Gastroesophageal sphincter (tissue), 4 donors: ENCODE results near the gene WWP2. TPM values are rescaled to one million over a fixed set of nuclear protein-coding genes. Genes with fewer than 3 reads are reported as not detected.
A peak's percentile ranks its signal among the peaks of the same experiment; 100 is the strongest.
"Not testable (repeated sequence)": the region's sequence is repeated elsewhere in the genome, so short reads cannot be mapped to it uniquely, and the experiment has no call there.

Experiments
- ATAC-seq: fragments of 150-250 bp; one replicate; pipeline ENCODE4 v1.9.1; 2016; ENCODE audit warnings: mild to moderate bottlenecking, moderate library complexity
- H3K27ac ChIP-seq, 4 donors: fragments of 200-600 bp; sonication (generic) in 3 of 4; 1 replicate in 3 of 4; 2 replicates in 1 of 4; pipeline ENCODE4 v1.5.1; 2016 to 2019
- H3K27me3 ChIP-seq: fragments of 200-600 bp; sonication (generic); one replicate; pipeline ENCODE4 v1.5.1; 2019
- H3K36me3 ChIP-seq, 2 donors: fragments of 200-600 bp; sonication (generic); one replicate each; pipeline ENCODE4 v1.5.1; 2019; ENCODE audit warnings: control low read depth in 1 of 2
- H3K4me1 ChIP-seq, 3 donors: fragments of 200-600 bp; sonication (generic); 1 replicate in 2 of 3; 2 replicates in 1 of 3; pipeline ENCODE4 v1.5.1; 2016 to 2019; ENCODE audit warnings: control low read depth in 2 of 3
- H3K4me3 ChIP-seq, 2 donors: fragments of 200-600 bp; sonication (generic); one replicate each; pipeline ENCODE4 v1.5.1; 2019; ENCODE audit warnings: mild to moderate bottlenecking in 1 of 2, moderate library complexity in 1 of 2
- H3K9me3 ChIP-seq, 3 donors: fragments of 200-600 bp; sonication (generic); one replicate each; pipeline ENCODE4 v1.5.1; 2017 to 2019; ENCODE audit warnings: control low read depth in 2 of 3
- EP300 ChIP-seq: sonication (generic); formaldehyde crosslinking; IDR thresholded peaks from one replicate; pipeline ENCODE4 v1.6.1; 2017; ENCODE audit warnings: antibody characterized with exemption, mild to moderate bottlenecking
- POLR2A ChIP-seq, 2 donors: fragments of 450-650 bp; IDR thresholded peaks; one replicate each; pipeline ENCODE4 v1.6.1; 2017; ENCODE audit warnings: antibody characterized with exemption in 2 of 2, mild to moderate bottlenecking in 2 of 2, moderate library complexity in 1 of 2
- POLR2AphosphoS5 ChIP-seq: sonication (generic); formaldehyde crosslinking; IDR thresholded peaks from one replicate; pipeline ENCODE4 v1.6.1; 2017; ENCODE audit warnings: antibody characterized with exemption
- WGBS, 2 donors: methylation state at CpG; one replicate each; pipeline ENCODE4 v1.1.5; 2018; ENCODE audit warnings: low coverage in 1 of 2; 5-methylcytosine and 5-hydroxymethylcytosine counted together
- total RNA-seq, 4 donors: library from RNA; depleted of rRNA; stranded (reverse); fragments of >200 nt; gene quantifications; one replicate each; pipeline ENCODE4 v1.1.0, GENCODE V29; 2016
- TF ChIP-seq, protein P1 (sequence below), 4 experiments: fragments of 200-600 bp in 2 of 4; fragments of 450-650 bp in 2 of 4; sonication (generic) in 1 of 4; IDR thresholded peaks; one replicate each; pipeline ENCODE4 v1.5.1; 2017 to 2019; ENCODE audit warnings: antibody characterized with exemption in 4 of 4, mild to moderate bottlenecking in 2 of 4, moderate library complexity in 2 of 4

Gene WWP2
- total RNA-seq, 4 donors from 2014 or later: 23.4 to 31.9 (median 28.8) TPM

DNA sequence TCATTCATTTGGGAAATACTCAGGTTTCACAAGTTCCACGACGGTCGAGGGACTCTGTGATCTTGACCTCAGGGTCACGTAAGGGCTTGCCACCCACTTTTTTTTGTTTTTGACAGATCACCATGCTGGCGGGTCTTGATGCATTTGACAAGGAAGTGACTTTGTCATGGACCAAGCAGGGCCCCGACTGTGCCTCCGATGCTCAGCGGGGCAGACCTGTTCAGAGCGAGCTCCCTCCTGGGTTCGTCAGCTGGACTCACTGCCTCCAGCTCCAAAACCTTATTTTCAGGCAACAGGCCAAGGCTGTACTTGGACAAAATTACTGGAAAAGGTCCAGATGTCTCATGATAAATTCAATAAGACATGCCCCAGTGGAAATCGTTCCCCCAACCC is 180.0 kb downstream of the WWP2 start:
- H3K27me3 ChIP-seq: no peaks in the 10 kb centered on the region
- peaks cover 0 to 42% of the 10 kb centered on the region in 2 donors for H3K36me3 ChIP-seq
- peaks cover 0 to 9% (median 0%) of the 10 kb centered on the region in 3 donors for H3K4me1 ChIP-seq
- 57% methylated on average over 2 to 5 of the region's 11 CpGs for WGBS, 2 donors
- no peak overlapping the region for H3K27ac ChIP-seq
- H3K9me3 ChIP-seq: no peaks in the 10 kb centered on the region
- no peak overlapping the region for H3K4me3 ChIP-seq
- ATAC-seq: no peak
- TF ChIP-seq EP300 (no peak), POLR2AphosphoS5 (no peak), POLR2A (IDR thresholded peaks at IDR 0.05) (no peak)
- TF ChIP-seq, protein P1, sequence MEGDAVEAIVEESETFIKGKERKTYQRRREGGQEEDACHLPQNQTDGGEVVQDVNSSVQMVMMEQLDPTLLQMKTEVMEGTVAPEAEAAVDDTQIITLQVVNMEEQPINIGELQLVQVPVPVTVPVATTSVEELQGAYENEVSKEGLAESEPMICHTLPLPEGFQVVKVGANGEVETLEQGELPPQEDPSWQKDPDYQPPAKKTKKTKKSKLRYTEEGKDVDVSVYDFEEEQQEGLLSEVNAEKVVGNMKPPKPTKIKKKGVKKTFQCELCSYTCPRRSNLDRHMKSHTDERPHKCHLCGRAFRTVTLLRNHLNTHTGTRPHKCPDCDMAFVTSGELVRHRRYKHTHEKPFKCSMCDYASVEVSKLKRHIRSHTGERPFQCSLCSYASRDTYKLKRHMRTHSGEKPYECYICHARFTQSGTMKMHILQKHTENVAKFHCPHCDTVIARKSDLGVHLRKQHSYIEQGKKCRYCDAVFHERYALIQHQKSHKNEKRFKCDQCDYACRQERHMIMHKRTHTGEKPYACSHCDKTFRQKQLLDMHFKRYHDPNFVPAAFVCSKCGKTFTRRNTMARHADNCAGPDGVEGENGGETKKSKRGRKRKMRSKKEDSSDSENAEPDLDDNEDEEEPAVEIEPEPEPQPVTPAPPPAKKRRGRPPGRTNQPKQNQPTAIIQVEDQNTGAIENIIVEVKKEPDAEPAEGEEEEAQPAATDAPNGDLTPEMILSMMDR (IDR thresholded peaks at IDR 0.05): no peak

DNA sequence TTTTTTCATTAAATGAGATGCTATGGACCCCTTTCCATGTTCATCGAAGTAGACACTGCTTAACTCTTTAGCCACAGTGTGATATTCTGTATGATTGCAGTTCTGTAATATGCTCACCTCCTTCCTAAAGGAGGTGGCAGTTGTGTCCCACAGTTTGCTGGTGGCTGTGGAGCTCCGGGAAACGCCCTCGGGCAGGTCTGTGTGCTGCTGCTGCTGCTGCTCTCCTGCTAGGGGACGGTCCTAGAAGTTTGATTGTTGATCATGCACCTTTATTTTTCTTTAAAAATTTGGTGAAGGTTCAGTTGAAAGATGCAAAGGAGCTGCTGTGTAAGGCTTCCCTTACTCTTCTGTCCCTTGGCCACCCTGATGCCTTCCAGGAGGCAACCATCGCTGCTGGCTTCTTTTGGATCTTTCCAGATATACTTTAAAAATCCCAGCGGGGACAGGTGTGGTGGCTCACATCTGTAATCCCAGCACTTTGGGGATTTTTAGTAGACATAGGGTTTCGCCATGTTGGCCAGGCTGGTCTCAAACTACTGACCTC is 180.6 kb downstream of the WWP2 start:
- Histone ChIP-seq H3K27me3 (no peaks in the 10 kb centered on the region), H3K9me3 (no peaks in the 10 kb centered on the region), H3K36me3 (peaks cover 0 to 36% of the 10 kb centered on the region in 2 donors), H3K27ac (no peak overlapping the region), H3K4me3 (no peak overlapping the region), H3K4me1 (peaks cover 0 to 9% (median 0%) of the 10 kb centered on the region in 3 donors)
- WGBS, 2 donors: 86 to 87% methylated on average over 5 to 6 of the region's 8 CpGs
- ATAC-seq: no peak
- no peak for TF ChIP-seq EP300
- no peak for TF ChIP-seq POLR2AphosphoS5
- TF ChIP-seq, protein P1 (IDR thresholded peaks at IDR 0.05): no peak
- no peak for TF ChIP-seq POLR2A (IDR thresholded peaks at IDR 0.05)

DNA sequence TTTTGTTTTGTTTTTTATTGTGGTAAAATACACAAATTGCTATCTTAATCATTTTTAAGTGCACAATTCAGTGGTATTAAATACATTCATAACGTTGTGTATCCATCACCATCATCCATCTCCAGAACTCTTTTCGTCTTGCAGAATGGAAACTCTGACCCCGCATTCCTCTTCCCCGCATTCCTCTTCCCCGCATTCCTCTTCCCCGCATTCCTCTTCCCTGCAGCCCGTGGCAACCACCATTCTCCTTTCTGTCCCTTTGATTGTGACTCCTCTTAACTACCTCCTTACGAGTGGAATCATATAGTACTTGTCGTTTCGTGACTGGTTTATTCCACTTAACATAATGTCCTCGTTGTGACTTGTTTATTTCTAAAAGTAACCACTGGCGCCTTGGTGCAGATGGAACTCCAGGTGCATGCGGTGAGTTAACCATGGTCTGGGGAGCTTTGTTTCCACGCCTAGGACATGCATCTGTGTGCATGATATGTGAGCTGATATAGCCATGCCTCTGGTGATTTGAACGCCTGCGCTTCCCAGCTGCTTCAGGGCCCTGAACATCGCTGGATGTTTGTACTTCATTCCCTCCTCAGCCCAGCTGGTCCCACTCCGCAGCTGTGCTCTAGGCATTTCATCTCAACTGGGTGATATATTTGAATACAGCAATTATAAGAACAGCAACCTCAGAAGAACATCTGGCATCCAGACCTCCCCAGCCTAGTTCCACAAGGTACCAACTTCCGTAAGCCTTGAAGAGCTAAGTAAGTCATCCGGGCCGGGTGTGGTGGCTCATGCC is 181.3 kb downstream of the WWP2 start:
- not testable (repeated sequence) for ATAC-seq, H3K27ac ChIP-seq, H3K27me3 ChIP-seq, H3K4me3 ChIP-seq, H3K4me1 ChIP-seq, H3K9me3 ChIP-seq
- 67 to 69% methylated on average over 10 of the region's 21 CpGs for whole genome bisulfite sequencing, 2 donors
- H3K36me3 ChIP-seq: peaks cover 0 to 29% of the 10 kb centered on the region in 2 donors

DNA sequence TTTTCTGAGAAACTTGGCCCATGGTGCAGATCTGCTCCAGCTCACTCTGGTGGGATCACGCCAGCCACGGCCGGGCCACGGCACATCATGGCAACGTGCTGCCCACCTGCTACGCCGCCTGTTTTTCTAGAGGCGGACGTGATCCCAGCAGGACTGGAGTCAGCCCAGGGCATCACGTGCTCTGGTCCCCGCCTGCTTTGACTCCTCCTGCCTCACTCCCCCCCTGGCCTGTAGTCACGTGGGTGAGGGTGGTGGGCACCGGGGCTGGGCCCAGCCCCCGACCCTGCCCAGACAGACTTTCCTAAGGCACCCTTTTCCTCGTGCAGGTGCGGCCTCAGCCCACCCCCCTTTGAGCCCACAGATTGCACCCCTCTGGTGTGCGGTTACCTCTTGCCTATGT is 188.3 kb downstream of the WWP2 start:
- WGBS, 2 donors: no CpG with 5 or more reads among the region's 17 CpGs
- not testable (repeated sequence) for H3K36me3 ChIP-seq, H3K9me3 ChIP-seq, H3K4me3 ChIP-seq, H3K27me3 ChIP-seq, ATAC-seq, H3K4me1 ChIP-seq, H3K27ac ChIP-seq

DNA sequence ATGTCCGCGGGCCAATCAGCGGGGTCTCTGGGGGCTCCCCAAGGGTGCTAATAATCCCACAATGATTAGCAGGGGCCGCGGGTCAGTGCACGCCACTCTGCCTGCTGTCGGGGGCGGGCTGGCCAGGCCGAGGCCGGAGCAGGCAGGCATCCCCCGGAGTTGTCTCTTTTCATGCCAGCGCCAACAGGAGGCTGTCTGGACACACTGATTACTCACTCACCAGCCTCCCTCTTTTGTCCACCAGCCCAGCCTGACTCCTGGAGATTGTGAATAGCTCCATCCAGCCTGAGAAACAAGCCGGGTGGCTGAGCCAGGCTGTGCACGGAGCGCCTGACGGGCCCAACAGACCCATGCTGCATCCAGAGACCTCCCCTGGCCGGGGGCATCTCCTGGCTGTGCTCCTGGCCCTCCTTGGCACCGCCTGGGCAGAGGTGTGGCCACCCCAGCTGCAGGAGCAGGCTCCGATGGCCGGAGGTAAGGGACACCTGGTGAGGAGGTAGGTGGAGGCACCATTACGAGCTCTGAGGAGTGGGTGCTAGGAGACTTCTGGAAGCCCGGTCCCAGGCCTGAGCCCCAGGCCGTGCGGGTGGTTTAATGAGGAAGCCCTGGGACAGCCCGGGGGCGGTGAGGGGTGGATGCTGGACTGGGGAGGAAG is 189.0 kb downstream of the WWP2 start, which contains the start of gene CLEC18A:
Gene CLEC18A, plus strand, starts transcription at position 318 of the 655 bp plus-strand sequence. Its CDS starts 33 bp downstream, at position 351.
- H3K9me3 ChIP-seq, H3K27ac ChIP-seq, H3K4me1 ChIP-seq, H3K27me3 ChIP-seq, H3K36me3 ChIP-seq, H3K4me3 ChIP-seq: not testable (repeated sequence)
- WGBS, 2 donors: no CpG with 5 or more reads among the region's 26 CpGs
- ATAC-seq: peak; percentile 15

DNA sequence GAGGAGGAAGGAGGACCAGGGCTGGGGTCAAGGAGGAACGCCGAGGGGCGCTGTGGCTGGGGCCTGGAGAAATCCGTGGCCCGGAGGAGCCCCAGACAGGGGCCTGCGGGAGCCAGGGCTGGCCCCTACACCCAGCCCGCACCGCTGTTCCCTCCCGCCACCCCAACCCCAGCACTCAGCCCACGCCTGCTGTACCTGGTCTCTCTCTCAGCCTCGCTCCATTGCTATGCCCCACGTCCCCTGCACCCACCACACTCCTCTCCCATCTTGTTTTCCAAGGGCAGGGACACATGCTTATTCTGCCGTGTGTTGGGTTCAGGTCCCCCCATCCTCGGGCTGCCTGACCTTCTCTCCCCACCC is 189.5 kb downstream of the WWP2 start:
- not testable (repeated sequence) for H3K4me1 ChIP-seq, H3K9me3 ChIP-seq, ATAC-seq, H3K27me3 ChIP-seq, H3K4me3 ChIP-seq, H3K27ac ChIP-seq, H3K36me3 ChIP-seq
- no CpG with 5 or more reads among the region's 14 CpGs for WGBS, 2 donors

DNA sequence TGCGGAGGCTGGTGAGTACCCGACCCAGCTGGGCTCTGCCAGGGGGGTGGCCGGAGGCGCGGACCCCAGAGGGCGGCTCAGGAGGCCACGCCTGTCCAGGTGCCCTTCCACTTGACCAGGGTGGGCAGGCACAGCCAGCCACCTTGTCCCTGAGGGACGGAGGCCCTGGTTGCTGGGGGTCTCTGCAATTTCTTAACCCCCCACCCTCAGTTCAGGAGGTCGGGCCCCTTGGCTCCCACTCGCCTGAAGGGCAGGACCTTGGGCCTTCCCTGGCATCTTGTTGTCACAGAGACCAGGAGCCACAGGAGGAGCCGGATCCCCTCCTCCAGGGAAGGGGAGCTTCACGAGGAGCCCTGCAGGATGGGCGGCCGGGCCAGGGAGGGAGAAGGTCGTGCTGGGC is 190.0 kb downstream of the WWP2 start:
- H3K4me1 ChIP-seq, H3K9me3 ChIP-seq, H3K4me3 ChIP-seq, H3K27me3 ChIP-seq, H3K27ac ChIP-seq, H3K36me3 ChIP-seq, ATAC-seq: not testable (repeated sequence)
- no CpG with 5 or more reads among the region's 15 CpGs for WGBS, 2 donors

DNA sequence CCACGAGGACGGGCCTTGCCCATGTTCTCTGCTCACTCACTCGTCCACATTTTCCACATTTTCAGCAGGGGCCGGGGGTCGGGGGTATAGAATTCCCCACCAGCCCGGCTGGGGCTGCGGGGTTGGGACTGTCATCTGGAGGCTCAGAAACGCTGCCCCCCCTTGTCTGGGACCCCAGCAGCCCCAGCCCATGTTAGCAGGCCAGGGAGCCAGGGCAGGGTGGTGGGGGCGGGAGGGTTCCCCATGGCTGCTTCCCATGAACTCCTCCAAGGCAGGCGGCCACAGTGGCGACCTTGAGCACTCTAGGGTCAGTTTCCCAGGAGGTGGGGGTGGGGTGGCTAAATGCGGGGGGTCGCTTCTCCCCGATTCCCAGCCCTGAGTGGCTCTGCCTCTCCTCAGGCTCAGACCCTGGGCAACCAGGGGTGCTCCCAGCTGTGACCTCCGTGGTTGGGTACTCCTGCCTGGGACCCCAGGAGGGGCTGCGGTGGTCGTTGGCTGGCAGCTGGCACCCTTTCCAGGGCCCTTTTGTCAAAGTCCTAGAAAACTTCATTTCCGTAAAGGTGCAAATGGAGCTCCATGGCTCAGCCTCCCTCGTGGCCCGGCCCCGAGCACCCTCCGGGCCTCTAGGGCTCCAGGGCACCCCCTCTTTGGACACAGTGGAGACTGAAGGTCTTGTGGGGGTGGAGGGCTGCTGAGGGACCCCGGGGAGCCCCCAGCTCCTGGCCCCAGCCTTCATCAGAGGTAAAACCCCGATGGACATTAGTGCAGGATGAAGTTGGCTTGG is 190.6 kb downstream of the WWP2 start:
- not testable (repeated sequence) for ATAC-seq, H3K27ac ChIP-seq, H3K4me1 ChIP-seq, H3K4me3 ChIP-seq, H3K27me3 ChIP-seq, H3K36me3 ChIP-seq, H3K9me3 ChIP-seq
- WGBS, 2 donors: no CpG with 5 or more reads among the region's 24 CpGs

DNA sequence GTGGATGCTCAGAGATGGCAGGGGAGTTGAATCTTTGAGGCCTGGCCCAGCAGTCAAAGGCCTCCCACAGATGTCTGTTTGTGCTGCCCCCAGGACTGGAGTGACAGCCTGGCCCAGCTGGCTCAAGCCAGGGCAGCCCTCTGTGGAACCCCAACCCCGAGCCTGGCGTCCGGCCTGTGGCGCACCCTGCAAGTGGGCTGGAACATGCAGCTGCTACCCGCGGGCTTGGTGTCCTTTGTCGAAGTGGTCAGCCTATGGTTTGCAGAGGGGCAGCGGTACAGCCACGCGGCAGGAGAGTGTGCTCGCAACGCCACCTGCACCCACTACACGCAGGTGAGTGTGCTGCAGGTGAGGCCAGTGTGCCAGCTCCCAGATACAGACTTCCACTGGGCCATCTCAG is 192.1 kb downstream of the WWP2 start:
- H3K27me3 ChIP-seq, ATAC-seq, H3K9me3 ChIP-seq, H3K36me3 ChIP-seq, H3K4me1 ChIP-seq, H3K27ac ChIP-seq, H3K4me3 ChIP-seq: not testable (repeated sequence)
- 100% methylated on average over 3 of the region's 13 CpGs; no CpG with 5 or more reads in 1 of the 2 donors for WGBS, 2 donors

DNA sequence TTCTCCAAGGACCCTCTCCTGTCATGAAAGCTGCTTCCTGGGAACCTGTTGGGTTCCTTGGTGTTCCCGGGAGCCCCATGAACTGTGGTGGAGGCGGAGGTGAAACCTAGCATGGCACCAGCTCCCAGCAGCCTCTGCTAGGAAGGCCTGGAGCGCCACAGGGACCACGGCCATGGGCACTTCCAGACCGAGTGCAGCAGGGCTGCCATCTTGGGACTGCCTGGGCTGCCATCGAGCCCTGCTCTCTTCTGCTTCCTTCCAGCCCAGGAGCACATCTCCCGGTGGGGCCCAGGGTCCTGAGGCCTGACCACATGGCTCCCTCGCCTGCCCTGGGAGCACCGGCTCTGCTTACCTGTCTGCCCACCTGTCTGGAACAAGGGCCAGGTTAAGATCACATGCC is 201.2 kb downstream of the WWP2 start:
- not testable (repeated sequence) for H3K27me3 ChIP-seq, H3K4me1 ChIP-seq, H3K27ac ChIP-seq, H3K36me3 ChIP-seq, H3K4me3 ChIP-seq, ATAC-seq, H3K9me3 ChIP-seq
- no CpG with 5 or more reads among the region's 9 CpGs for WGBS, 2 donors
